ENCODE measurements around the gene LSP1.

The LSP1 gene

DNA sequence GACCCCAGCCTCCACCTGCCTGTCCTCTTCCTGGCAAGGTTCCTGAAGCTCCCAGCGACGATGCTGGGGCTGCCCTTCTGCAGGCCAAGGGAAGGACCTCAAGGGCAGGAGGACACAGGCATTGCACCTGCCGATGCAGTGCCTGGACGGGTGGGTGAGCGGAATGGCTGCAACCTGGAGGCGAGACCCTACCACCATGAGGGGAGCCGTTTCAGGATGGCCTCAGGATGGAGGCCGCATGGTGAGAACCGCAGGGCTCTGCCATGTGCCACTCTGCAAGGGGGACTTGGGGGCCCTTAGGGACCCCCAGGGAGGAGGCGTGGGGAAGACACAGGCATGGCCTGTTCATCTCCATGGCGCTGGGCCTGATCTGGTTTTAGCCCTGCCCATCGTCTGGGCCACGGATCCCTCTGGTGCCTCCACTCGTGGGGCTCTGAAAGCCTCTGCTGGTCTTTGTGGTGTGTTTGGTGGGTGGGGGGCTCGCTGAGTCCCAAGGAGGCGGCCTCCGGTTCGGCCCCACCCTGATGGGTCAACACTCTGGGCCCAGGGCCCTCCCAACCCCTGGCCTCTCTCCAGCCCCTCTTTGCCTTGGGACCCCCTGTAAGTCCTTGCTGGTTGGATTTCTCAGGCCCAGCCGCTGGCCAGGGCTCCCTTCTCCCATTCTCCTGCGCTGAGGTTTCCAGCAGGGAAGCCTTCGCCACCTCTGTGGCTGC, 1.3 kb upstream of the LSP1 start:
- no peak for DNase-seq

DNA sequence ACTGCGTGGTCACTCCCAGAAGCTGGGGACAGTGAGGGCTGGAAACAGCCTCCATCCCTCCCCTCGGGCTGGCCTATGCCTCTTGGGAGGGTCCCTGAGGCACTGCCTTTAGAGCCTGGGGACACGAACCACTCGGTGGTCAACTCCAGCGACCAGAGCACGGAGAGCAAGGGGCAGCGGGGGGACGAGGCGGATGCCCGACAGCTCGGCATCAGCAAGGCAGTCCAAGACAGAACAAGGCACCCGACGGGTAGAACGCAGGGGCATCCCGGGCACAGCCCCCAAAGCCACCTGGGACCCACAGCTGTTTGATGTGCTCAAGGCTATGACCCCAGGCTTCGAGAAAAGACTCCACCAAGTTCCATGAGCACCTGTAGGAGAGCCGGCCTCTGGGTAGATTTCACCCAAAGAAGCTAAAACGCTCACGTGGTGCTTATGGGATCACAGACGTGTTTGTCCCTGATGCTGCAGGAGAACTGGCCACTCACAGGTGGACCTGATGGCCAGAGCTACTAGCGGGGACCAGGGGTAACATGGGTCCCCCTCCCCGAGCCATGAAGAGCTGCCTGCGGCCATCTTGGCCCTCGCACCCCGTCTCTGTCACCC, 510 bp upstream of the LSP1 start:
- no peak for DNase-seq

DNA sequence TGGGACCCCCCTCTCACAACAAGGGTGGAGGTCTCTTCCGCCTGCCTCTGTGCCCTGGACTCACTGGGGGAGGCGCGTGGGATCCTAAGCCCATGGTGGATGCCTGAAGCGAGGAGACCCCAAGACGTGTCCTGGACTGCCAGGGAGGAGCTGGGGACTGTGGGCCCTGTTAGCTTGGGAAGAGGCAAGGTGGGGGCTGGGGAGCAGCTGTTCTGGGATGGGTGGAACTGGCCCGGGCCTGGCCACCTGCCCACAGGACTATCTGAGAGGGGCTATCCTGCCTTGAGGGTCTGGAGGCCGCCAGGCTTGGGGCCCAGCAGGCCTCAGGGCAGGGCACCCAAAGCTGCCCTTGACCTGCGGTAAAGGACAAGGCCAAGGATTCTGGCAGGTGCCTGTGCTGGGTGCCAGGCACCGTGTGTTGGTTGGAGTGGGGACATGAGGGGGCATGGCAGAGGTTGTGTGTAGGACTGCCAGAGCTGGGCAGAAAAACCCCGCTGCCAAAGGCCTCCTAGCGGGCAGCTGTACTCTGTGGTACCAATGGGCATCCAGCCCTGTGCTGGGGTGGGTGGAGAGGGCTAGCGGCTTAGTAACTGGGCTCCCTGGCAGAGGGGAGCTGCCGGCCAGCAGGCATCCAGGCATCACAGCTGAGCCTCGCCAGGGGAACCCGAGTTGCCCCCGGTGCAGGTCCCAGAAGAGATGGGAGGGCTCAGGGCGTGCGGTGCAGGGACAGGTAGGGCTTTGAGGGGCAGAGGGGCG, 670 bp downstream of the LSP1 start:
- DNase-seq, result no peak

DNA sequence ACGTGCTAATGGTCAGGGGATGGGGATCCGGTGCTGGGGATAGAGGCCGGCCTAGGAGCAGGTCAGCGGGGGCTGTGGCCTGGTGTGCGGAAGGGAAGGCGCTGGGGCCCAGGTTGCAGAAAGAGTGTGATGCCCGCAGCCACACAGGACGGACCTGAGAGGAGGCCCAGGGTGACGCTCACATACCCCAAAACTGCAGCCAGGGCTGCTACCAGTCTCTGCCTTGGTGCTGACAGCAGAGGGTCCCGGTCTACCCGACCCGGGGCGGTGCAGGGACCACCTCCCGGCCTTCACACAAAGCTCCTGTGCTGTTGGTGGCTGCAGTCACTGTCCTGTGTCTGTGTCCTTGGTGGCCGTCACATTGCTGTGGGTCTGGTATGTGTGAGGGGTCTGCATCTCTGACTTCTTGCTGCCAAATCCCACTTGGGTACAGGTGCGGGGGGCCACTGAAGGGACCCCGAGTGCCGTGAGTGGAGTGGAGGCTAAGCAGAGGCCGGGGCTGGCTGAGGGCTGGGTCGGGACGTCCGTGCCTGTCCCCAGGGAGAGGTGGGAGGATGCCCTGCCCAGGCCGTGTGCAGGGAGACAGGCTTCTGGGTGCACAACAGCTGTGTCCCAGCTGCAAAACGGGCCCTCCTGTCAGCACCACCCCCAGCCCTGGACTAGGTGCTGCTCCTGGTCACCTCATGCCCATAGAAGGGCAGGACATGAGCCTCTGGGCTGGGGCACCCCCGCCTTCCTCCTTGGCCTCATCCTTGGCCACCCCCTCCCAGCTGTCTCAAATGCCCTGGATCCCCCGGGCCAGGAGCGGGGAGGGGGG, 1.5 kb downstream of the LSP1 start:
- DNase-seq, result no peak

DNA sequence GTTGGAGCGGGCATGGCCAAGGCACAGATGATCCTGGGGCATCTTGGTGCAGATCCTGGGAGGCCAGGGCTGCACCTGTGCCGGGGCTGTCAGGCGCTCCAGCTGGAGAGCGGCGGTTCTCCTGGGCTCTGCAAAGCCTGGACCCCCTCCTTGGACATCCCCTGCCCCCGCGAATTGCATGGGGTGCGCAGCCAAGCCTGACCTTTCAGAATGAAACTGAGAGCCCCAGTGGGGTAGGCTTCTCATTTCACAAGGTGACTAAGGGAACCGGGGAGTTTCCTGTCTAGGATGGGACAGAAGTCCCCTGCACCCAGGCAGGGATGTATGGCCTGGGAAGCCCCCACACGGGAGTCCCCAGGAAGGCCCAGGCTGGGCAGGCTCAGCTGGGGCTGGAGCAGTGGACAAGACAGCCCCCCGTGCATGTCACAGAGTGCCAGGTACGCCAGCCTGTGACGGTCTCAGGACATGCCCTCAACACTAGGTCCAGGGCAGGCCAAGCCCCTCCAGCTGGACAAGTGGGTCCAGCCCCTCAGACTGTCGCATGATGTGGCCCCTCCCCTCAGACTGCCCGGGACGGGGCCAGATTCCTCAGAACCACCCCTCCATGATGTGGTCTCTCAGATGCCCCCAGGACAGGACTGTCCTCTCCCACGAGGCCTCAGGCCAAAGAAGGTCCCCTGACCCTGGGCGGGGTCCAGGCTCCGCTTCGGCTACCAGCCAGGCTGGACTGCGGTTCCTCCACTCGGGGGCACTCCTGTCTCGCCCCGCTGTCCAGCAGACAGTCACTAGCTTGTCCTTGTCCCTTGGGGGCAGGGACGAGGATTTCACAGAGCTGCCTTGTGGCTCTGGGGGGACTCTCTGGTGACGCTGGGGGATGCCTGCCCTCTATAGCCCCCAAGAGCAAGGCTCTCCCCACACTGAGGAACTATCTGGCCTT, 2.3 kb downstream of the LSP1 start:
- DNase-seq, result no peak

DNA sequence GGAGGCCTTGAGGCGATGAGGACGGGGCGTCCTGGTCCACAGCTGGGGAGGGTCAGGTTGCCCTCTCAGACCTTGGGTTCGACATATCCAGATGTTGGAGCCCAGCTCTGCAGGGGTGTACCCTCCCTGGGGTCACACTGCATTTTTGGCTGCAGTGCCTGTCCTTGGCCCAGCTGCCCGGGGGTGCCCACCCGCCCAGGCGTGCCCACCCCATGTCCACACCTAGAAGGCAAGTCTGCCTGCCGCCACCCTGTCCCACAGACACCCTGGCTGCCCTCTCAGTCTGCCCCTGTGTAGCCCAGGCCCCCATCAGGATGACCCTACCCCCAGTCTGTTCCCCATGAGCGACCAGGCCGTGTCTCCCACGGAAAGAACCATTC, 3.0 kb downstream of the LSP1 start:
- DNase-seq, result no peak

DNA sequence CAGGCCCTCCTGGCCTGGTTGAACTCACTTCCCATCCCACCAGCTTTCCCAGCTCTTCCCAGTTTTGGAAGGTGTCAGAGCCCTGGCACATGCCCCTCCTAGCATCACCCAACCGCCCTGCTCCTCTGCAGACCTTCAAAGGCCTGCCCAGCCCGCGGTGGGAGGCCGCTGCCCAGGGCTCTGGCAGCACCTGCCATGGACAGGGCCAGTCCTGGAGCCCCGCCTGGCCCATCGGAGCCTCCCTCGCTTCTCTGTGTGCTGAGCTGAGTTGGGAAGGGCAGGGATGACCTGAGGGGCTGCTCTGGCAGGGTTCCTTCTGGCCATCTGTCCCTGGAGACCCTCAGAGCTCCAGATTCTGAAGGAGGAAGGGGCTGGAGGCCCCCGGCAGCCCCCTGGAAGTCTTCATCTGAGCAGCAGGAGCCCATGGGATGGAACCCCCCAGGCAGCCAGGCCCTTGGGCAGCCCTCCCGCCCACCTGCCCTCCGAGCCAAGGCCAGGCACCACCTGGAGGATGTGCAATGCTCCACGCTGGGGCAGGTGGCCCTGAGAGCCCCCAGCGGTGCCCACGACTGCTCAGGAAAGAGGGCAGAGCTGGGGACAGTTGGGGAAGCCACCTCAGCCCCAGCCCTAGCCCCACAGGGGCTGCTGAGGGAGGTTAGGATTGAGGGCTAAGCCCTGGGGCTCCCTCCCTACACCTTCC, 3.6 kb downstream of the LSP1 start:
- no peak for DNase-seq

DNA sequence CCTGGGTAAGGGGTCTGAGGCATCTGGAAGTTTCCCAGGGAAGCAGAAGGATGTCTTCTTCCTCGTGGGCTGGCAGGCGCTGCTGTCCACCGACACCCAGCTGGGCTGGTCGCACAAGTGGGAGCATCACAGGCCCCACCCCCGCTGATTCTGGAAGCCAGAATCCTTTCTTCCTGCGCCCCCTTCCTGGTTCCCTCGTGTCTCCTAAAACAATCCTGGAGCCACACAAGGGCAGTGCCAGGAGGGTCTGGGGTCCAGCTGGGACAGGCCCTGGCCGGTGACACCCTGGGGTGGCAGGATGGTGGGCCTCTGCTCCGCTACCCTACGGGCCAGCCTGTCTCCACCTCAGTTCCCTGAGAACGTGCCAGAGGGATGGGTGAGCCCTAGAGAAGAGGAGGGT, 4.2 kb downstream of the LSP1 start:
- no peak for DNase-seq

DNA sequence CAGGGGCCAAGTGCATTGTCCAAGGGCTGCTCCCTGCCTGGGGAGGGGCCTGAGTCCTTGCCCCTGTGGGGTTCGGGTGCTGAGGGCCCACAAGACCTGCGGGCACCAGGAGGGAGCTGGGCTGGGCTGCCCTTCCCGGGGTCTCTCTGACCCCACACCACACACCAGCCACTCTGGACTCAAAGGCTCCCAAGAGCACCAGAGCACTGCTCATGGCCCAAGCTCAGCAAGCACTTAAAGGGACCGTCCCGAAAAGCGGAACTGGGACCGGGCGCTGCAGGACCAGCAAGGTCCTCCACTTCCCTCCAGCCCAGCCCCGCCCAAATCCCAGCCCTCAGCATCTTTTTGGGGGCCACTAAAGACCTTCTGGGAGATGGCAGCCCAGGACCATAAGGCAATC, 5.3 kb downstream of the LSP1 start:
- DNase-seq, result no peak

DNA sequence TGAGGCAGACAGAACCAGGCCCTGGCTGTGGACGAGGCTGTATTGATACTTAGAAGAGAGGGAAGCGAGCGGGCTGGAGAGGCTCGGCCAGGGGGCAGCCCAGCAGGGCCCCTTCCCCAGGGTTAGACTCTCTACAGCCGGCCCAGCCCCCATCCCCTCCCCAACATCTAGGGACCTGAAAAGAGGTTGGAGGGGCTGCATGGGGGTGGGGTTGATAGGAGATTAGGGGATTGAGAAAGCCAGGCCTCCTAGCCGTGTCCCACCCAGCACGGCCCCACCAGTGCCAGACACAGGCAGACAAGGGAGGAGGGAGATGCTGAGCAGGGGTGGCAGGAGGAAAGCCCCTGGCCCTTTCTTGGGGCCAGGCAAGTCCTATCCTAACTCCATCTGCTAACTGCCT, 5.7 kb downstream of the LSP1 start:
- DNase-seq, result no peak

DNA sequence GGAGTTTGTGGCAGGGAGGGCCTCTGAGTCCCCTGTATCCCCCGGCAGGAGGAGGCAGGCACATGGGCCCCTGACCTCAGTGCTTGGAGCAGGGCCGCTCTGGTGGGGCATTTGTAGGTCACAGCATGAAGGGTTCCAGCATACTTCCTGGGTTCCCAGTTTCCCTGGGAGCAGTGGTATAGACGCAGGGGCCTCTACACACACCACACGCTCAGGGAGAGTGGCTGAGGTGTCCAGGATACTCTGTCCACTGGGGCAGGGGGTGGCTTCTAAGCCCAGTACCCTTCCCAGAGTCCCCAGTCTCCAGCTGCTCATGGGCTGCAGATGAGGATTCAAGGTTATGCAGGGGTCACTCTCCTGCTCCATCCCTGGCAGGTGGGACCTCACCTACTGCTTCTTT, 6.1 kb downstream of the LSP1 start:
- DNase-seq, result no peak

DNA sequence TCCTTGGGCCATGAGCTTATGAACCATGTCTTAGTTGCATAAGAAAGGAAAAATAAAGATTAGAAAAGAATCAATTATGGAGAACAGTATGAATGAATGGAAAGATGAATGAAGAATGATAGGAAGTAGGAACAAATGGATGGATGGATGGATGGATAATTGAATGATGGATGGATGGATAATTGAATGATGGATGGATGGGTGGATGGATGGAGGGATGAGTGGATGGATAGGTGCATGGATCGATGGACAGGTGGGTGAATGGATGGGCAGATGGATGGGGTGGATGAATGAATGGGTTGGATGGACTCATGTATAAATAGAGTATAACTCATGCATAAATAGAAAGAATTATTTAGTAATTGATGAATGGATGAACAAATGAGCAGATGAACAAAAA, 7.2 kb downstream of the LSP1 start:
- no peak for DNase-seq

DNA sequence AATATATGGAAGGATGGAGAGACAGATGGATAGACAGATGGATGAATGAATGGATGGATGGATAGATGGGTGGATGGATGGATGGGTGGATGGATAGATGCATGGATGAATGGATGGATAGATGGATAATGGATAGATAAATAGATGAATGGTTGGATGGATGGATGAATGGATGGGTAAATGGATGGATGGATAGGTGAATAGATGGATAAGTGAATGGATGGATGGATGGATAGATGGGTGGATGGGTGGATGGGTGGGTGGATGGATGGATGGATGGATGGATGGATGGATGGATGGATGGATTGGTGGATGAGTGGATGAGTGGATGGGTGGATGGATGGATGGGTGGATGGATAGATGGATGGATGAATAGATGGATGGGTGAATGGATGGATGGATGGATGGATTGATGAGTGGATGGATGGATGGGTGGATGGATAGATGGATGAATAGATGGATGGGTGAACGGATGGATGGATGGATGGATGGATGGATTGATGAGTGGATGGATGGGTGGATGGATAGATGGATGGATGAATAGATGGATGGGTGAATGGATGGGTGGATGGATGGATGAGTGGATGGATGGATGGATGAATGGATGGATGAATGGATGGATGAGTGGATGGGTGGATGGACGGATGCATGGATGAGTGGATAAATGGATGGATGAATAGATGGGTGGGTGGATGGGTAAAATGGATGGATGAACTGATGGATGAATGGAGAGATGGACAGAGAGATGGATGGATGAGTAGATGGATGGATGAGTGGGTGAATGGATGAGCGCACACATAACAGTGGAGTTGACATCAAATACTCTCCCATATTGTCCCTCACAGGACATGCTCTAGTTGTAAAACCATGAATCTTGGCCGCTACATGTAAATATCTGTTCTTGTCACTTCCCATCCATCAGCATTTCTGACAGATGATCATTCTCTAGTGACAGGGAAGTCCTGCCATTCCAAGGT, 8.8 kb downstream of the LSP1 start:
- DNase-seq, result no peak

DNA sequence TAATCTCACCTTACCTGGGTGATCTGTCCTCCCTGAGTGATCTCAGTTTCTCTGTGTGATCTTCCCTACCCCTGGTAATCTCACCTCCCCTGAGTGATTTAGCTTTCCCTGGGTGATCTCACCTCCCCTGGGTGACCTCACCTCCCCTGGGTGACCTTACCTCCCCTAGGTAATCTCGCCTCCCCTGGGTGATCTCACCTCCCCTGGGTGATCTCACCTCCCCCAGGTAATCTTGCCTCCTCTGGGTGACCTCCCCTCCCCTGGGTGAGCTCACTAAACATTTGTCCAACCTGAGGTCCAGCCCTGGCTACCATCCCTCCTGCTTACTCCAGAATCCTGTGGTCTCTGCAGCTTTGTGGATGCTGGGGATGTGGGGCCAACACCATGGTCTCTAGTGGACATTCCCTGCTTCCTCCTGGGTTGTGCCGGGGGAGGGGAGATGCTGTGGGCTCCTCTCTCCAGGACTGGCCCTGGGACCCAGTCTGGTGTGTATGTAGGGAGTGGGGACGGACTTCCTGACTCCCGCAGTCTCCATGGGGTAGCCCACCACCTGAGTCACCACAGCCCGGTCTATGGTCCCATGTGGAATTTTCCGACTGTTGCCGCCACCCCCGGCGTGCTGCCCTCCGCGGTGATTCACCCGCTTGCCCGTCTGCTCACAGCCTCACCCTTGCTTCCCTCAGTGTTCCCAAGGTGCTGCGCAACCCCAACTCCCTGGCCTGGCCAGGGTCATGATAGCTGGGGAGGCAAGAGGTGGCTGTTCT, 9.9 kb downstream of the LSP1 start:
- no peak for DNase-seq

DNA sequence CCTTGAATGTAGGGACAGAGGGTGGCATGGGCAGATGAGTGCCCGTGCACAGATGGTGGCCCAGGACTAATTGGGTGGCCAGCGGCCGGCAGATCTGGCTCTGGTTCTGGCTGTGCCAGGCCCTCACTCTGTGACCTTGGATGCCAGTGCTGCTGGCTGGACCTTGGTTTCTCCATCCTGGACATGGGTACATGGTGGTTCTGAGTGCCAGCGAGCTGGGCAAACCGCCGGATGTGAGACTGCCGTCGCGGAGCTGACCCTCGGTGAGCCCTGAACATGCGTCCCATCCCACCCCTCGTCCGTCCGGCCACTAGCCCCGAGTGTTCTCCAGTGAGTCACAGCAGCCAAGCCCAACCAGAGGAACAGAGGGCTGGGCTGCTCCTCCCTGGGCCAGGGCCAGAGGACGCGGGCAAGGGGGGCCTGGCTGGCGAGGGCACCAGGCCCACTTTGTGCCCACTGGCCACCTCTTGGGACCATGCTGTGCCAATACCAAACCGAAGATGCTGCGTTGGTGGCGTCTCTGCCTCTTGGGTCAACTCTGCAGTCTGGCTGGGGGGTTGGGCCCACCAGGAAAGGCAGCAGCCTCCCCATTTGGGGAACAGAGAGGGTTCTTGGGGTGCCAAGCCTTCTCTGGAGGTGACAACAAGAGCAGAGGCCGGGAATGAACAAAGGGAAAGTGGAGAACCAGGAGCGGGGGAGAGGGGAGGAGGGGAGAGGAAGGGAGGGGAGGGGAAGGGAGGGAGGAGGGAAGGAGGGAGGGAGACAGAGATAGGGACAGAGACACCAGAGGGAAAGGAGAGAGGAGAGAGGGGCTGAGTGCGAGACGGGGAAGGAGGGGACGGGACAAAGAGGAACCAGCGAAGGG, 10.7 kb downstream of the LSP1 start:
- DNase-seq, result peak in 1 of 2 experiments; percentile 43

DNA sequence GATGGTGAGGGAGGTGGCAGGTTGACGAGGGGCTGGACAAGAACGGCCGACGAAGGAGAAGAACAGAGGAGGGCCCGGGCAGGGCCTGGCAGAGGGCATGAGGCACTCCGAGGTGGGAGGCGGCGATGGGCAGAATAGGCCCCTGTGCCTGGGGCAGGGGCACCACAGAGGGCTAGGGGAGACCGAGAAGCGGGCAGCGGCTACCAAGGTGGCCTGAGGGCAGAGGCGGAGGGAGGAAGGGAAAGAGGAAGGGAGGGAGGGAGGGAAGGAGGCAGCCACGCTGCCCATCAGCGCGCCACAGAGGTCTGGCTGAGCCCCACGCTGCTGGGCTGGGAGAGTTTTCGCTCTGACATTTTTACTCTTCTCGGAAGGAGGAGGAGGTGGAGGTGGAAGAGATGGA, 11.3 kb downstream of the LSP1 start:
- no peak for DNase-seq

DNA sequence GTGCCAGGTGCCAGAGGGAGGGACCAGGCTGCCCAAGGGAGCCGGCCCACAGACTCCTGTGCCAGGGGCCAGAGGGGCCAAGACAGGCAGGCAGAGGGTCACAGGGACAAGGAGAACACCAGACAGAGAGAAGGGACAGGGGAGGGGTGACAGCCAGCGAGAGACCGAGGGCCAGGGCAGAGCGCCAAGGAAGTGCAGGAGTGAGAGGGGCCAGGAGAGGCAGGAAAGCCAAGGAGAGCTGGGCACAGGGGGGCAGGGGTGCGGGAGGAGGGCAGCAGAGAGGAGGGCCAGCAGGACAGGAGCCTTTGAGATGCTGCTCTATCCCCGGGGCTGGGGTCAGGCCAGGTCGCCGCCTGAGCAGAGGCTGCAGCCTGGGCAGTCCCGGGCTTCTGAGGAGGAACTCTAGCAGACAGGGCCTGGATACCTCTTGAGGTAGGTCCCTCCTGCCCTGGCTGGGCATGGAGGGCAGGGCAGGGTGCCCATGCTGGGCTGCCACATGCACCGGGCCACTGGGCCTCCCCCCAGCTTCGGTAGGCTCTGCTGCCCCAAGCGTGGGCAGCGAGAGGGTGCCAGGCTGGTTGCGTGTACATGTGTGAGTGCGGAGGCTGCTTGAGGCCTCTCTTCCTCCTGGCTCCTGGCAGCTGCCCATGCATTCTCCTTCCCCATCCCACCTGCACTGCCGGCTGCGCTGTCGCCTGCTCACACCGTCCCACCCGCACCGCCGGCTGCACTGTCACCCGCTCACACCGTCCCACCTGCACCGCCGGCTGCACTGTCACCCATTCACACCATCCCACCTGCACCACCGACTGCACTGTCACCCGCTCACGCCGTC, 12.2 kb downstream of the LSP1 start:
- DNase-seq, result no peak

DNA sequence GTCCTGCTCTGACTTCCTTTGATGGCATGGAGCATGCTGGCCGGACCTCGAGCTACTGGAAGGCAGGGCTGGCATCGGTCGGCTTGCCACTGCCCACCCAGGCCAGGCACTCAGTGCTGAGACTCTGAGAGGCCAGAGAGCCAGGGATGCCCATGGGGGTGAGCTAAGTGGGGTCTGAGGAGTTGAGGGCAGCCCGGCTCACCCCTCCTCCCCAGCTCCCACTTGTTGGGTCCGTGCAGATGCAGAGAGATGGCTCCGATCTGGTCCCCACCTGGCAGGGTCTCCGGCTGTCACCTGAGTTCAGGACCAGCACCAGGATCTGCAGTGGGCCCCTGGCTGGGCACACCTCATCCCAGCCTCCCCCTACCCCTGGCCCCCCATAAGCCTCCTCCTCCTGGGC, 13.3 kb downstream of the LSP1 start:
- no peak for DNase-seq

Data from NCI-H446 (cell line).